GM21390 (cell line): ENCODE results near the gene TBC1D20.
"Not testable (repeated sequence)": the region's sequence is repeated elsewhere in the genome, so short reads cannot be mapped to it uniquely, and the experiment has no call there.

Source experiments
- ATAC-seq: cut with Tn5 transposase; IDR thresholded peaks from one replicate; pipeline ENCODE4 v1.9.1; 2021; ENCODE audit not compliant: unreplicated experiment

Gene TBC1D20

DNA sequence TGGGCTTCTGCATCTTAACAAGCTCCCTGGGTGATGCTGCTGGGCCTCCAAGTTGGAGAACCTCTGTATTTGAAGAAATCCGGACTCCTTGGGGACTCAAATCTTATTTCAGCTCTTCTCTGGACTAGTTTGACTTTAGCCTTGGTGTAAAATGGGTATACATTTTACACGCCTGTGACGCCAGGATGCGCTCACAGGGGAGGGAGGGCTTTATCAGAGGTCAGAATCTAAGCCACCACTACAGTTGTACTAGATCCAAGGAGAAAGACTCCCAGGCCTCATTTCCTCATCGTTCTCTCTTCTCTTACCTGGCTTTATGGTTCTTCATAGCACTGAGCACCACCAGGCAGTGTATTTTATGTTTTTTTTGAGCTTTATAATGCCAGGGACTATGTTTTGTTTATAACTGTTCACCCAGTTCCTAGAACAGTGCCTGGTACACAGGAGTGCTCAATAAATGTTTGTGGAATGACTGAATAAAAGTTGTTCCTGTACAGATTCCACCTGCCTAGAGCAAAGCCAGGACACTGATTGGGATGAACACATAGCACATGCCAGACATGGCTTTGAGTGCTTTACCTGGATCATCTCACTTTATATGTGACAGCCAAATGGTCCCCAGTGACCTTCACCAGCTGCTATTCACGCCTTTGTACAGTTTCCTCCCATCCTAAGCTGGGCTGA lies 59.3 kb downstream of the TBC1D20 start:
- ATAC-seq = no peak

DNA sequence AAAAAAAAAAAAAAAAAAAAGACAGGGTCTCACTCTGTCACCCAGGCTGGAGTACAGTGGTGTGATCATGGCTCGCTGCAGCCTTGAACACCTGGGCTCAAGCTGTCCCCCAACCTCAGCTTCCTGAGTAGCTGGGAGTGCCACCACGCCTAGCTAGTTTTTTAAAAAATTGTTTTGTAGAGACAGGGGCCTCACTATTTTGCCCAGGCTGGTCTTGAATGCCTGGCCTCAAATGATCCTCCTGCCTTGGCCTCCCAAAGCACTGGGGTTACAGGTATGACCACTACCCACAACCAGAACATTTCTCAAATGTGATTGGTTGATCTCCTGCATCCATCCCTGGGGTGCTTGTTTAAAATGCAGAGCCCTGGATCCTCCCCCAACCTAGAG lies 59.8 kb downstream of the TBC1D20 start:
- no peak for ATAC-seq

DNA sequence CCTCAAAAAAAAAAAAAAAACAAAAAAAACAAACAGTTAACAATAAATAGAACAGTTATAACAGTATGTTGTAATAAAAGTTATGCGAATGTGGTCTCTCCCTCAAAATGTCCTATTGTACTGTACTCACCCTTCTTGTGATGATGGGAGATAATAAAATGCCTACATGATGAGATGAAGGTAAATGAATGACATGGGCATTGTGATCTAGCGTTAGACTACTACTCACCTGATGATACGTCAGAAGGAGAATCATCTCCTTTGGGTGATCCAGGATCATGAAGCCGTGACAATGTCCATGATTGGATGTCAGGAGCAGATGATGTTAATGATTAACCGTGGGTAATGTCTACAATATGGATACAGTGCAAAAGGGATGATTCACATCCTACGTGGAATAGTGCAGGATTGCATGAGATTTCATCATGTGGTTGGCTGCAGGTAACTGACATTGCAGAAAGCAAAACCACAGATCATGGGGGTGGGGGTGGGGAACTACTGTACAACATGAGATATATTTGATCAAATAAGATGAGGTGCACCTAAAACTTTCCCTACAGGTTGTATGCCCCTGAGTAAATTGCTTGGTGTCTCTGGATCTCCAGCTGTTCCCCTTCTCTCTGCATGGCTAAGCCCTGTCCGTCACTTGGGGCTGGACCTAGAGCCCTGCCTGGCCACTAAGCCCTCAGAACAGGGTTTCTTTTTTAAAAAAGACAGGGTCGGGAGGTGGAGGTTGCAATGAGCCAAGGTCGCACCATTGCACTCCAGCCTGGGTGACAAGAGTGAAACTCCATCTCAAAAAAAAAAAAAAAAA lies 60.4 kb downstream of the TBC1D20 start:
- ATAC-seq = no peak

DNA sequence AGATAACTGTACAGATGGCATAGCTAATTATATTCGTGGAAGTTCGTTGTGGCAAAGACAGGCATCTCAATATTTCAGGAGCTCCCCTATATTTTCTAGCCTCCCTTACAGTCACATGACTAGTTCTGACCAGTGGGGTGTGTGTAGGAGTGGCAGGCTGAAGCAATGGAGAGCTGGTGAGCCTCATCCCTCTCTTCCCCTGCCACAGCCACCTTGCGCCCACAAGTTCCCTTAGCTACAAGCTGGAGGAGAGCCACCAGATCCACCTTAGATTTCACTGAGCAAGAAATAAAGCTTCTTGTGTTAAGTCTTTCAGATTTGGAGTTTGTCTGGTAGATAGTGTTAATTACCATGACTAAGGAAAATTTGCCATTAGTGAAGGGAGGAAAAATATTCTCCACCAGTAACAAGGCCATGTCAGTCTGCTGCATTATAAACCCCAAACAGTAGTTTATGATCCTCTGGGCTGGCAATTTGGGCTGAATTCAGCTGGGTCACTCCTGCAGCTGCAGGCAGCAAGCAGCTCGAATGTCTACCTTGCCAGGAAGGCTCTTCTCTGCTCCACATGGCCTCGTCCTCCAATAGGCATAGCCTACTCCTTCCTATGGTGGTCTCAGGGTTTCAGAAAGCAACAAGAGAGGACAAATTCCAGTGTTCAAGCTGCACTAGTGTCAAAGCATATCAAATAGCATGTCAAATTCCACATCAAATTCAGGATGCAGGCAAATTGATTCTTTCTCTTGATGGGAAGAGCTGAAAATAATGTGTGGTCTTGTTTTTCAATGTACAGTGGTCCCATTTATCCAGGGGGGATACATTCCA lies 61.7 kb downstream of the TBC1D20 start:
- no peak for ATAC-seq

DNA sequence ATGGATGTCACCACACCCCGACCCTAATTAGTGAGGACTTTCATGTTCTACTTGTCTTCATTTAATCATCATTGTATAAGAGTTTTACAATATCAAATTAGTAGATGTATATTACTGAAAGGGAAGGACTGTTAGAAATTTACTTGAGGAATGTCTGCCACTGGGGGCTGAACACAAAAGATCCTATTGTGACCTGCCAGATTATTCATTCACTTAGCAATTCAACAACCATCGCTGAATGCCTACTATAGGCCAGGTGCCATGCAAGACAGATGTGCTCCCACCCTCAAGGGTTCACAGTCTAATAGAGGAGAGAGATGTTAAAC lies 62.2 kb downstream of the TBC1D20 start:
- no peak for ATAC-seq

DNA sequence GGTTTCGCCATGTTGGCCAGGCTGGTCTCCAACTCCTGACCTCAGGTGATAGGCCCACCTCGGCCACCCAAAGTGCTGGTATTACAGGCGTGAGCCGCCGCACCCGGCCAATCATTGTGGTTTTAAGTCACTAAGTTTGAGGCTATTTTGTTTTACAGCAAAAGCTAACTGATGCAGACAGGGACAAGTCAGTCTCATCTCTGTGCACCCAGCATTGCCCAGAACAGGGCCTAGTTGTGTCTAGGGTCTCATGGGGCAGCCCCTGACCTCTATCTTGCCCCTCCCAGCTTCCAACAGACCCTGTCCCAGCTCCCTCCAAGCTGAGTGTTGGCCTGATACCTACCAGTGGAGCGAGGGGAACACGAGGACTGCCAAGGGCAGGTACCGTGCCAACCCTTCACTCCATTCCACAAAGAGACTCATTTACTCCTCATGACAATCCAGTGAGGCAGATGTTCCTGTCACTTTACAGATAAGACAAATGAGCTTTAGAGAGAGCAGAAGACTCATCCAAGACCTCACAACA lies 63.1 kb downstream of the TBC1D20 start:
- ATAC-seq = no peak

DNA sequence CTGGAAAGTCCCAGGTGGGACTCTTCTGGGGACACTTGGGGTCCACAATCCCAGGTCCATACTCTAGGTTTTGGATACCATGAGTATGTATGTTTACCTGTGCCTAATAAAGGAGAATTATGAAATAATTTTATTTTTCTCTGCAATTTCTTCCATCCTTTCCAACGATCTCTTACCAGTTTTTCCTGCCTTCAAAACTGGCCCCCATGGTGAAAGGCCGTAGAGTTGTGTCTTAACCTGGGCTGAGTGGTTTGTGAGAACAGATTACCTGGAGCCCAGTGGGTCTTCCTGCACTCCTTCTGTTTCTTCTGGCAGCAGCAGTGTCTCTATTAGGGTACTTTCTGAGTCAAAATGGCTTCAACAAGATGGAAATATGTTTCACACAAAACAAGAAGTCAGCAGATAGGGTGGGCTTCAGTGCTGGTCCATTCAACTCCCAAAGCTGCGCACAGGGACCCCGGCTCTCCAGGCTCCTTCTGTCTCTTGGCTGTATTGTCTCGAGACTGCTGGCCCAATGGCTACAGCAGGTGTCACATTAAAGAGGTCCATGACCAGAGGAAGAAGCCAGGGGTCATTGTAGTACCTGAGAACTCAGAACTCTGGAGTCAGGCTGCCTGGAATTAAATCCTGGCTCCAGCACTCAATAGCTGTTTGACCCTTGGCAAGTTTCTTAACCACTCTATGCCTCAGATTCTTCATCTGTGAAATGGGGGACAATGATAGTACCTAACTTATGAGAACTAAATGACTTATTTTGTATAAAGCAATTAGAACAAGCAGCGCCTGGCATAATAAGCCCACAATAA lies 64.7 kb downstream of the TBC1D20 start:
- ATAC-seq = no peak

DNA sequence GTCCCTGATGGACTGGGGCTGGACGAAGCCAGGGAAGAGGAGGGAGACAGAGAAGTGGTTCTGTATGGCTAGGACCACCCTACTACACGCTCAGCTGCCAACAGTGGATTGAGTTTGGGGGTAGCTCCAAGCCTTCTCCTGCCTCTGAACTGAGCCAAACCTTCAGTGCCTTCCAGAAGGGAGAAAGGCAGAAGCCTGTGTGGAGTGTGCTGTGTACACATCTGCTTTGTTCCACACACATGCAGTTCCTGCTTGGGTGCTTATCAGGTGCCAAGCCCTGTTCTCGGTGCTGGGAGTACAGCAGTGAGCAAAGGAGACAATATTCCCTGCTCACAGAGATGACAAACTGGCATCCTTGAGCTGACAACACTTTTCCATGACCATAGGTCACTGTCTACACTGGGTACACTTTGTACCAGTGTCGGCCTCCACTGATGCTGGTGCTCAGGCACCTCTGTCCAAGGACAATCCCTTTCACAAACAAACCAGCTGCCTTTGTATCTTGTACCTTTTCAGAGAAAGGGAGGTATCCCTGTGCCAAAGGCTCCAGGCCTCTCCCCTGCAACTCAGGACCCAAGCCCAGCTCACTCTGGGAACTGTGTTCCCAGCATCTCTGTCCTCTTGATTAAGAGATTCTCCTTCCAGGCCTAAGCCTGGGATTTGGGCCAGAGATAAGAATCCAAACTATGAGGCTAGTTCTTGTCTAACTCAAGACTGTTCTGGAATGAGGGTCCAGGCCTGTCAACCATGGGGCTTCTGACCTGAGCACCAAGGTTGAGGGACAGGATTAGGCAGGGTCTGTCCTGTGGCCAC lies 65.5 kb downstream of the TBC1D20 start:
- ATAC-seq = no peak

DNA sequence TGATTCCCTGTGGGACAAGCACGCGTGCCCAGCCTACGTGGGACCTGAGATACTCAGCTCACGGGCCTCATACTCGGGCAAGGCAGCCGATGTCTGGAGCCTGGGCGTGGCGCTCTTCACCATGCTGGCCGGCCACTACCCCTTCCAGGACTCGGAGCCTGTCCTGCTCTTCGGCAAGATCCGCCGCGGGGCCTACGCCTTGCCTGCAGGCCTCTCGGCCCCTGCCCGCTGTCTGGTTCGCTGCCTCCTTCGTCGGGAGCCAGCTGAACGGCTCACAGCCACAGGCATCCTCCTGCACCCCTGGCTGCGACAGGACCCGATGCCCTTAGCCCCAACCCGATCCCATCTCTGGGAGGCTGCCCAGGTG lies 66.1 kb downstream of the TBC1D20 start:
- ATAC-seq = no peak

DNA sequence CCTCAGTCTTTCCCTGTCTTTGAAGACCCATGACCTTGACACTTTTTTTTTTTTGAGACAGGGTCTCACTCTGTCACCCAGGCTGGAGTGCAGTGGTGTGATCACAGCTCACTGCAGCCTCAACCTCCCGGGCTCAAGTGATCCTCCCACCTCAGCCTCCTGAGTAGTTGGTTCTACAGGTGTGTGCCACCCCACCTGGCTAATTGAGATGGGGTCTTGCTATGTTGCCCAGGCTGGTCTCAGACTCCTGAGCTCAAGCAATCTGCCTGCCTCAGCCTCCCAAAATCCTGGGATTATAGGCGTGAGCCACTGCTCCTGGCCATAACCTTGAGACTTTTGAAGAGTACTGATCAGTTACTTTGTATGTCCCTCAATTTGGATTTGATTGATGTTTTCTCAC lies 69.0 kb downstream of the TBC1D20 start:
- not testable (repeated sequence) for ATAC-seq

DNA sequence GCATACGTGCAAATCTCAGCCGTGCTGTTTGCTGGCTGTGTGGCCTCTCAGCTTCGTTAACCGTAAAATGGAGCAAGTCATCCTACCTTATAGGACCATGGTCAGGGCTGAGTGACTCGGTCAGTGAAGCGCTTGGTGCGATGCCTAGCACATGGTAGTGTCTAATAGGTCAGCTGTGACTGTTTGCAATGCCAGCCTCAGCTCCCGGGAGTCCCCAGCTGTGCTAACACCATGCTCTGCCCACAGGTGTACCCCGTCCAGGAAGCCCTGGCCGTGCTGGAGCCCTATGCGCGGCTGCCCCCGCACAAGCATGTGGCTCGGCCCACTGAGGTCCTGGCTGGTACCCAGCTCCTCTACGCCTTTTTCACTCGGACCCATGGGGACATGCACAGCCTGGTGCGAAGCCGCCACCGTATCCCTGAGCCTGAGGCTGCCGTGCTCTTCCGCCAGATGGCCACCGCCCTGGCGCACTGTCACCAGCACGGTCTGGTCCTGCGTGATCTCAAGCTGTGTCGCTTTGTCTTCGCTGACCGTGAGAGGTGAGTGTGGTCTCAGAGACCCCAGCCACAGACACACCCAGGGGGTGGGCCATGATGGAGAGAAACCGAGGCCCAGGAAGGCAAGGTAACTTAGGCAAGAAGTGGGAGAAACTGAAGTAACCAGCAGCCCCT lies 71.2 kb downstream of the TBC1D20 start:
- ATAC-seq = no peak

DNA sequence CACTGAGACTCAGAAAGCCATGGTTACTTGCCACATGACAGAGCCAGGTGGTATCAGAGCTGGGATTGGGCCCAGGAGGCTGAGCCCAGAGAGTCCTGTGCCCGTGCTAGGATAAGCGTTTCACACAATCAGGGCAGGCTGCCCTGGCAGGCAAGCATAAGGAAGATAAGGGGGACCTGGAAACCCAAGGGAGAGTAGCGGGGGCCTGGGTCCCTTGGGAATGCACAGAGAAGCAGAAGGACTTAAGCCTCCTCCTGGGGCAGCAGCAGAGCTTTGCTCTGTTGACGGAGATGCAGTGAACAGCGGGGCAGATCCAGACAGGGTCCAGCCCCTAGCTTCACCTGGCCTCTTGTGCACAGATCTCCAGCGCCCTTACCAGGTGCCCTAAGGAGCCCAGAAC lies 73.1 kb downstream of the TBC1D20 start:
- ATAC-seq = no peak

DNA sequence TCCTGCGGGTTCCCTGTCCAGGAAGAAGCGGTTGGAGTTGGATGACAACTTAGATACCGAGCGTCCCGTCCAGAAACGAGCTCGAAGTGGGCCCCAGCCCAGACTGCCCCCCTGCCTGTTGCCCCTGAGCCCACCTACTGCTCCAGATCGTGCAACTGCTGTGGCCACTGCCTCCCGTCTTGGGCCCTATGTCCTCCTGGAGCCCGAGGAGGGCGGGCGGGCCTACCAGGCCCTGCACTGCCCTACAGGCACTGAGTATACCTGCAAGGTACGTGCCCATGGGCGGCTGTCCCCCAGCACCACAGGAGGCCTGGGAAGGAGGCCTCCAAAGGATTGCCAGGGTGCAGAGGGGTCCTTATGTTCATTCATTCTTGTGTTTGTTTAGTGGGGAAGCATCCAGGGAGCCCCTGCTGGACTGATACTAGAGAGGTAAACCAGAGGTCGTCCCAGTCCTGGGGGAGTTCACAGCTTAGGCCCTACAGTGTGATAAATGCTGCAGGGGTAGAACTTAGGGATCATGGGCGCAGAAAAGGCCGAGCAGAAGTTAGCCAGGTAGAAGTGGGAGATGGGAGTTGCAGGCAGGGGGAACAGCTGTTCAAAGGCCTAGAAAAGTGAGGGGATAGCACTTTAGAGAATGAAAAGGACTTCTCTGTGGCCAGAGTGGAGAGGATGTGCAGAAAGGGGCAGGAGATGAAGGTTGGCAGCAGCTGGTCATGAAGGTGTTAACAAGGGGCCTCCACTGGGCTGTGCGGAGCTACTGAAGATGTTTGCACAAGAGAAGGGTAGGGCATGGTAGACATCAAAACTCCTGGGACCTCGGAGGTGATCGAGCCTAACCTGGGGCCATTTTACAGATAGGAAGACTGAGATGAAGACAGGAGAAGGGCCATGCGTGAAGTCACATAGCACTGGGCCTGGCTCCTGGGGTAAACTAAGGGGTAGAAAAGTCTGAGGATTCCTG lies 74.0 kb downstream of the TBC1D20 start:
- no peak for ATAC-seq

DNA sequence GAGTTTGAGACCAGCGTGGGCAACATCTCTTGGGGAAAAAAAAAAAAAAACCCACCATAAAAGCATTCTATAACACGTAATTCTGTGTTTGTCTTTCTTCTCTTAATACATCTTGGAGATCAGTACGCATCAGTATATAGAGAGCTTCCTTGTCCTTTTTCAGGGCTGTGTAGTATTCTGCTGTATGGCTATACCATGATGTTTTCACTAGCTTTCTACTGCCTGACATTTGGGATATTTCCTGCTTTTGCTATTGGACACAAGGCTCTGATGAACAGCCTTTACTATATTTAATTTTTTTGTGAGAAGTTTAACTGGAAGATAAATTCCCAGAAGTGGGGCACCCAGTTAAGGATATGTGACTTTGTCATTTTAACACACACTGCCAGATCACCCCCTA lies 74.8 kb downstream of the TBC1D20 start:
- no peak for ATAC-seq

DNA sequence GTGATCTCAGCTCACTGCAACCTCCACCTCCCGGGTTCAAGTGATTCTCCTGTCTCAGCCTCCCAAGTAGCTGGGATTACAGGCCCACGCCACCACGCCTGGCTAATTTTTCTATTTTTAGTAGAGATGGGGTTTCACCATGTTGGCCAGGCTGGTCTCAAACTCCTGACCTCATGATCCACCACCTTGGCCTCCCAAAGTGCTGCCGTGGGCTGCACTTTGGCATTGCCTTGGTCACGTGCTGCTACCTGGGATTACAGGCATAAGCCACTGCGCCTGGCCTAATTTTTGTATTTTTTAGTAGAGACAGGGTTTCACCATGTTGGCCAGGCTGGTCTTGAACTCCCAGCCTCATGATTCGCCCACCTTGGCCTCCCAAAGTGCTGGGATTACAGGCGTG lies 75.7 kb downstream of the TBC1D20 start:
- ATAC-seq = not testable (repeated sequence)
